GM18909 (cell line): ENCODE measurements around the gene RIIAD1.
"Not testable (repeated sequence)": the region's sequence is repeated elsewhere in the genome, so short reads cannot be mapped to it uniquely, and the experiment has no call there.

Experiments
- ATAC-seq: cut with Tn5 transposase; IDR thresholded peaks from one replicate; pipeline ENCODE4 v1.9.1; 2021; ENCODE audit warnings: mild to moderate bottlenecking; ENCODE audit not compliant: unreplicated experiment, poor library complexity

RIIAD1 gene

DNA sequence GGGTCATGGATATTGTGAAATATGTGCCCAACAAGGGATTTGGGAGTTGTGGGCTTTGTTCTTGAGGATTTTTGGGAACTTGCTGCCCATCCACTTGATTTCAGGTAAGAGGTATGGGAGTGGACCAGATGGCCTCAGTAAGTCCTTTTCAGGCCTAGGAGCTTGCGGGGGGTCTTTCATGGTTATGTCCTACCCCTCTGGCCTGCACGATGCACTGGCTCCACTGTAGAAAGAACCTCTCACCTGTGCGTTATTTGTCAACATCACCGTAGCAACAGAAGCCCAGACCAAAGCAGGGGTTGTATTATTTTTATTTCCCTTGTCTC, 8.6 kb downstream of the RIIAD1 start:
- no peak for ATAC-seq

DNA sequence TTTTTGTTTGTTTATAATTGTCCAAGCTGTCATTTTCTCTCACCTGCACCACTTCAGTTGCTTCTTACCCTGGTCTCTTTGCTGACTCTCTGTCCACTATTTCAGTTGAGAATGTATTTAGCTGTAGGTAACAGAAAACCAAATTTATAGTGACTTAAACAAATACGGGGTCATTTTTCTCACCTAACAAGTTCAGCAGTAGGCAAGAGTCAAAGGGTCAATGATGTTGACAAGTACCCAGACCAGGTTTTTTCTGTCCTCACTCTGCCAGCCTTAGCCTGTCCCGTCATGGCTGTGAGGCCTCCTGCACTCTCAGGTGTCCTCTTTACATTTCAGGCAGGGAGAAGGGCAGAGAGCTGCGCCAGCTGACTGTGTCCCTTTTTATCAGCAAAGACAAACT, 11.8 kb downstream of the RIIAD1 start:
- no peak for ATAC-seq

DNA sequence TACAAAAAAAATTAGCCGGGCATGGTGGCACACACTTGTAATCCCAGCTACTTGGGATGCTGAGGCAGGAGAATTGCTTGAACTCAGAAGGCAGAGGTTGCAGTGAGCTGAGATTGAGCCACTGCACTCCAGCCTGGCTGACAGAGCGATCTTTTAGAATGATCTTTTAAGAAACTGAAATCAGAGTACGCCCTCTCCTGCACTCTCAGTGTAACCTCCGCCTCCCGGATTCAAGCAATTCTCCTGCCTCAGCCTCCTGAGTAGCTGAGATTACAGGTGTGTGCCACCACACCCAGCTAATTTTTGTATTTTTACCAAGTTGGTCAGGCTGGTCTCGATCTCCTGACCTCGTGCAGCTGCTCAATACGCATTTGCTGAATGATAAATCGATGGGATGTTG, 12.7 kb downstream of the RIIAD1 start:
- not testable (repeated sequence) for ATAC-seq

DNA sequence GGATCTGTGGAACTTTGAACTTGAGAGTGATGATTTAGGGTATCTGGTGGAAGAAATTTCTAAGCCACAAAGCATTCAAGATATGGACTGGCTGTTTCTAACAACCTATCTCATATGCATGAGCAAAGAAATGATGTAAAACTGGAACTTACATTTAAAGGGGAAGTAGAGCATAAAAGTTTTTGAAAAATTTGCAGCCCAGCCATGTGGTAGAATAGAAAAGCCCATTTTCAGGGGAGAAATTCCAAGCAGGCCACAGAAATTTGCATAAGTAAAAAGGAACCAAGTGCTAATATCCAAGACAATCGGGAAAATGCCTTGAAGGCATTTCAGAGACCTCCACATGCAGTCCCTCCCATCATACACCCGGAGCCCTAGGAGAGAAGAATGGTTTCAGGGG, 15.7 kb downstream of the RIIAD1 start:
- ATAC-seq, result no peak

DNA sequence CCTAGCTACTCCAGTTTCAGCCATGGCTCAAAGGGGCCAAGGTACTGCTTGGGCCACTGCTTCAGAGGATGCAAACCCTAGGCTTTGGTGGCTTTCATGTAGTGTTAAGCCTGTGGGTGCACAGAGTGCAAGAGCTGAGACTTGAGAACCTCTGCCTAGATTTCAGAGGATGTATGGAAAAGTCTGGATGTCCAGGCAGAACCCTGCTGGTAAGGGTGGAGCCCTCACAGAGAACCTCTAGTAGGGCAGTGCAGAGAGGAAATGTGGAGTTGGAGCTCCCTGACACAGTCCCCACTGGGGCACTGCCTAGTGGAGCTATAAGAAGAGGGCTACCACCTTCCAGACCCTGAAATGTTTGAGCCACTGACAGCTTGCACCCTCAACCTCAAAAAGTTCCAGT, 16.2 kb downstream of the RIIAD1 start:
- no peak for ATAC-seq

DNA sequence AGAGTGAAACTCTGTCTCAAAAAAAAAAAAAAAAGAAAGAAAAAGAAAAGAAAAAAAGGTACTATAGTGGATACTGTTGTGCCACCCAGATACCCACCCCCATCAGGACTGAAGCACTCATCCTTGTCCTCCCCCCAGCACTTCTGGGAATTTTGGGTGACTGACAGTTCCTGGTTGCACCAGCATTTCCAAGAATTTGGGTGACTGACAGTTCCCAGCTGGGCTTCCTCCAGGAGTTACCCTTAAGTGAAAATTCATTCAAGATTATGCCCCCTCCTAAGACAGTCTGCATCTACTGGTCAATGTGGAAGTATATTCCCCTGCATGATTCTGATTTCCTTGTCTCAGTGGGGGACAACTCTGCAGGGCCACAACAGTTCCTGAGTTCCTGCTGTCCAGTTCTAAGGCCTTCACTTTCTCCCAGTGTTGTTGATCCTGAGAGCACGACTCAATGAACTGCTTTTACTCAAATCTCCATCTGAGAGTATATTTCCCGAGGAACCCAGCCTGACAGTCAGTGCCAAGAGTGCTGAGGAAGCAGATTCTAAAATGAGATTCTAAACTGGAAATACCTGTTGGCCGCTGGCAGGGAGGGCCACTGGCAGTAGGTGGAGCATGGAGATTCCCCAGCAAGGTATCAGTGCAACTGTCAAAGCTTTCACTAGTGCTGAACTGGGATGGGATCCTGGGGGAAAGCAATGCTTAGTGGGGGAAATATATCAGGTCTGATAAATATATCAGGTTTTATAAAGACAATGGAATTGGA, 18.5 kb downstream of the RIIAD1 start:
- no peak for ATAC-seq

DNA sequence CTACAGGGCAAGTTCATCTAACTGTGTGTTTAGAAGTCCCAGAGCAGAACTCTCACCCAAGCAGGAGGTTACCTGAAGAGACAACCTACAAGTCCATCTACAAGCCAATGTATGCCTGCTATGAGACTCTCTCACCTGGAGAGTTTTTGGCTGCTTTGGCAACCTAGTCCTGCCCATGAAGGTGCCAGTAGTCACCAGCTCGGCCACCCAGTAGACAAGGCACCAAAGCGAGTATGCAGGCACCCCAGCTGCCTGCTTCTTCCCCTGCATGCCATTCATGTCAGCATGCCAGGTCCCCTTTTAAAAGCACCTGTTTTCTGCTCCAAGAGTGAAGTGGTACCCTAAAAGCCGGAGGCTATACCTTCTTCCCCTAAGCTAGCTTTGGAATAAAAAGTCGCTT, 20.2 kb downstream of the RIIAD1 start:
- ATAC-seq, result no peak

DNA sequence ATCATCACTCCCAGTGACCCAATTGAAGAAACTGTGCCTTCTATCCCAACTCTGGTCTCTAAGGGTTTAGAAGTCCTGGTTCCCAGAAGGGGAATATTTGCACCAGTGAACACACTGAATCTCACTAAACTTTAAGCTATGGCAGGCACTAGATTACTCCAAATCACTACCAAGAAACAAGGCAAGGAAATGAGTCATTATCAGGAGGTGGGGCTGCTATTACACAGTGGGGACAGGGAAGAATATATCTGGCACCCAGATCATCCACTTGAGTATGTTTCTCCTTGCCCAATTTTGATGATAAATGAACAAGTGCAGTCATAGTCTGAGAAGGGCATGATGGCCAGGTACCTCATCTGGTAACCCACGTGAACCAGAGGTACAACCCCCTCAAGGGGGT, 35.0 kb downstream of the RIIAD1 start:
- ATAC-seq, result no peak

DNA sequence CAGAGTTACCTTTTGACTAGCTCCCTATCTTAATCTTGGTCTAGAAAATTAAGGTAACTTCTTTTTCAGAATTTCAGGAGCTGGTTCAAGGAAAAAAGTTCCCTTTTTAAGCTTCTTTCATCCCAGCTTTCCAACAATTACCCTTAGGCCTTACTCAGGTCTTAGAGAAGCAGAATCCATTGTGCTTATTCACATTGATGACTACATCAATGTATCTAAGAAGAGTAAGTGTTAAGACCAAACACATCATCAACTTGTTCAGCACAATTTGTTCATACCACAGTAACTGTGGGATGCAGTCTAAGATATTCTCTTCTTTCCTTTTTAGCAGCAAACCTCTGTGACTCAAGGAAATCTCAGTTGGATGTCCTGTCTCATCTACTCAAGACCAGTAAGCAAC, 37.9 kb downstream of the RIIAD1 start:
- no peak for ATAC-seq

DNA sequence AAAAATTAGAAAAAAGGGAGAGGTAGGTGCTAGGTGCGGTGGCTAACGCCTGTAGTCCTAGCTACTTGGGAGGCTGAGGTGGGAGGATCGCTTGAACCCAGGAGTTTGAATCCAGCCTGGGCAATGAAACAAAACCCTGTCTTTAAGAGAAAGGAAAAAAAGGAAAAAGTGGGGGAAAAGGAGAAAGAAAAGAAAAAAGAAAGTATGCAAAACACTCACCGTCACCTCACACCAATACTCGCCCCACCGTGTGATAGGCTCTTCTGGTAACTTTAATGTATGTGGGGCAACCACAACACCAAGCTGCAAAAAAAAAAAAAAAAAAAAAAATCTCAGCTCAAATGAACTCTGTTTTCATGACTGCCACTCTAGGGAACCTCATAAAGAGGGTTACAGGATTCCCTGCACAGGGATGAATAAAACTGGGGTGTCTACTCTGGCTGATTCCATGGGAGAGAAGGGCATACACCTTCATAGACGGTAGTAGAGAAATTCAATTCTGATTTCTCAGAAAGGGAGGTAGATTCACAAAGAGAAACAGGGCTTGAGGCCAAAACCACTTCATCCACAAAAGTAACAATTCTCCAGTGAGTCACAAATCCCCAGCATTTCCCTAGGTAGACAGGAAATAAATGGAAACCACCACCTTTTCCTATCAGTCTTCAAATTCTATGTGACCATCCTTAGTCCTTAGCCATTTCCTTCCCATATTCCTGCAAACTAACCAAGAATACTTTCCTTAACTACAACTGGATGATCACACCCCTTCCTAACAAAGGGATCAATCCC, 39.5 kb downstream of the RIIAD1 start:
- no peak for ATAC-seq

DNA sequence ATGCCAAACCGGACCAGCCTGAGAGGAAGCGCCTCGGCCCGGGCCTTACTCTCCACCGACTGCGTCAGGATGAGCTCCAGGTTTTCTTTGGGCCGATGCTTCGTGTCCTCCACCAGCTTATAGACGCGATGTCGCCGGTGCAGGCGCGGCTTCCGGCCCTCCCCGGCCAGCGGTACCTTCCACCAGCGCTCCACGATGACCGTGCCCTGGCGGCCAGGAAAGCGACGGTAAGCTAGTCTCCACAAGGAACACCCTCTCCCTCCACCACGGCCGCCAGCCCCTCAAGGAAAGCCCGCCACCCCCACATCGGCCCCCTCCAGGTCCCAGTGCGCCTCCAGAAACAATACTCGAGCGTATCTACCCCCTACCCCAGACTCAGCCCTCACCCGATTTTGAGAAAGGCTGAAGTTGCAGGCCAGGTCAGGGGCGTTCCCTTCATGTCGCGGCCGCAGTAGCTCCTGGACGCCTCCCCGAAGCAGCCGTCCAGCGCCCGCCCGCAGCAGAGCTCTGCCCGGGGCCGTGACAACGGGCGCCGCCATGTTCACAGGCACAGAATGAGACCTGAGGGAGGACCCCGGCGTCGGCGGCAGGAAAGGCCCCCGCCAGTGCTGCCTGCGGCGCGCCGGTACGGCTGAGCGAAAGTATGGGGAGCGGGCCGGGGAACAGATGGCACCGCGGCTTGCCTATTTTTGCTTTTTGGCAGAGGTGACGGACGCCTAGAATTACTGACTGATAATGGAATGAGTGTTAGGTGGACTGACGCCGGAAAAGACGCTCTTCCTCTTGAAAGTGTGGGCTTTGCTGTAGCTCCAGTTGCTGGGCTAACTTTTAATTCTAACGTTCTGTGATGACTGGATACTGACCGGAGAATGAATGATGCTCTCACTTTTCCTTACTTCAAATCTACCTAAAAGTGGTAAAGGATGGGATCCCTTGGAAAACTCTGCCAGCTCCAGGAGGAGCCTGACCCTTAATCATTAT, 41.9 kb downstream of the RIIAD1 start, which contains the start of gene MRPL9:
TSS of gene MRPL9 (minus strand) at position 556 of the 981 bp plus-strand sequence. CDS start at position 539, 17 bp downstream.
- ATAC-seq, result peak; percentile 91

DNA sequence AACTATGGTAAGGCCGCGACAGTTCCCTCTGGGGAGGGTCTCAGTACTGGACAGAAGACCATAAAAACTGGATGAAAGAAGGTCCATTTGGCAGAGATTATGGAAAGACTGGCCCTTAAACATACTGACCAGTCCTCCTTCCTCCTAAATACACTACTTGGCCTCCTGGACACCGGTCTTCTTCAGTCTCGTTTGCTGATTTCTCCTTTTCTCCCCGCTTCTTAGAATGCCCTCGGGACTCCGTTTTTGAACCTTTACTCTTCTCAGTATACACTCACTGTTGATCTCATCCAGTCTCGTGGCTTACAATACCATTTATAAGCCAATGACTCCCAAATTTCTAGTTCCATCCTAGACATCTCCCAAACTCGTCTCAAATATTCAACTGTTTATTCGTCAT, 42.7 kb downstream of the RIIAD1 start:
- ATAC-seq, result no peak

DNA sequence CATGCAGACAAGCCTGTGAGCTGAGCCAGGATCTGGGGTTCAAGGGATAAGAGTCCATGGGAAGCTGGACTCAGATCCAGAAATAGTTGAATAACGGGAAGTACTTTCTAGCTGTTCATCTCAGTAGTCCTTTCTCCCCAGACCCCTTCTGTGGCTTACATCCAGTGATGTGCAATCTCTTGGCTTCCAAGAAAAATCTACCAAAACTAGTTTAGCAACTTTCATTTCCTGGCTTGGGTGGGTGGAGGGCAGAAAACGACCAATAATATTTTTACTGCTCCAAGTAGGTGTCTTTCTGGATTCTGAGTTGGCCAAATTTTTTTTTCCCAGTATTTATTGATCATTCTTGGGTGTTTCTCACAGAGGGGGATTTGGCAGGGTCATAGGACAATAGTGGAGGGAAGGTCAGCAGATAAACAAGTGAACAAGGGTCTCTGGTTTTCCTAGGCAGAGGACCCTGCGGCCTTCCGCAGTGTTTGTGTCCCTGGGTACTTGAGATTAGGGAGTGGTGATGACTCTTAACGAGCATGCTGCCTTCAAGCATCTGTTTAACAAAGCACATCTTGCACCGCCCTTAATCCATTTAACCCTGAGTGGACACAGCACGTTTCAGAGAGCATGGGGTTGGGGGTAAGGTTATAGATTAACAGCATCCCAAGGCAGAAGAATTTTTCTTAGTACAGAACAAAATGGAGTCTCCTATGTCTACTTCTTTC, 47.2 kb downstream of the RIIAD1 start:
- ATAC-seq, result not testable (repeated sequence)

DNA sequence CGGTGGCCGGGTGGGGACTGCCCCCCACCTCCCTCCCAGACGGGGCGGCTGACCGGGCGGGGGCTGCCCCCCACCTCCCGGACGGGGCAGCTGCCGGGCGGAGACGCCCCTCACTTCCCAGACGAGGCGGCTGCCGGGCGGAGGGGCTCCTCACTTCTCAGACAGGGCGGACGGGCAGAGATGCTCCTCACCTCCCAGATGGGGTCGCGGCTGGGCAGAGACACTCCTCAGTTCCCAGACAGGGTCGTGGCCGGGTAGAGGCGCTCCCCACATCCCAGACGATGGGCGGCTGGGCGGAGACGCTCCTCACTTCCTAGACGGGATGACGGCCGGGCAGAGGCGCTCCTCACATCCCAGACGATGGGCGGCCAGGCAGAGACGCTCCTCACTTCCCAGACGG, 47.9 kb downstream of the RIIAD1 start:
- not testable (repeated sequence) for ATAC-seq

DNA sequence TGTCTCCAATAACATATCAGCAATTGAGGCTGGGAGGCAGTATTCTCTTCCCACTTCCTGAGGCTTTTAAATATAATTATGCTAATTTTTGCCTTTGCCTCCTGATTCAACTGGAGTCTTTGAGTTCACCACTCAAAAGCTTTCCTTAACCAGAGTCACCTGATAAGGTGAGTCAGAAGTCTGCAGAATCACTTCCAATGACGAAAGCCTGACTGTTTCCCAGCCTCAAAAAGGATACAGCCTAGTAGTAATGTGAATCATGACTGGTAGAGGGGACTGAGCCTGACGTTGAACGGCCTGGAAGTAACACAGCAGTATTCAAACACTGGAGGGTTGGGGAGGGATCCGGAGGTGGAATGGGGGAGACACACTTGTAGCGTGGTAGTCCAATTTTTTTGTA, 52.4 kb downstream of the RIIAD1 start:
- no peak for ATAC-seq

DNA sequence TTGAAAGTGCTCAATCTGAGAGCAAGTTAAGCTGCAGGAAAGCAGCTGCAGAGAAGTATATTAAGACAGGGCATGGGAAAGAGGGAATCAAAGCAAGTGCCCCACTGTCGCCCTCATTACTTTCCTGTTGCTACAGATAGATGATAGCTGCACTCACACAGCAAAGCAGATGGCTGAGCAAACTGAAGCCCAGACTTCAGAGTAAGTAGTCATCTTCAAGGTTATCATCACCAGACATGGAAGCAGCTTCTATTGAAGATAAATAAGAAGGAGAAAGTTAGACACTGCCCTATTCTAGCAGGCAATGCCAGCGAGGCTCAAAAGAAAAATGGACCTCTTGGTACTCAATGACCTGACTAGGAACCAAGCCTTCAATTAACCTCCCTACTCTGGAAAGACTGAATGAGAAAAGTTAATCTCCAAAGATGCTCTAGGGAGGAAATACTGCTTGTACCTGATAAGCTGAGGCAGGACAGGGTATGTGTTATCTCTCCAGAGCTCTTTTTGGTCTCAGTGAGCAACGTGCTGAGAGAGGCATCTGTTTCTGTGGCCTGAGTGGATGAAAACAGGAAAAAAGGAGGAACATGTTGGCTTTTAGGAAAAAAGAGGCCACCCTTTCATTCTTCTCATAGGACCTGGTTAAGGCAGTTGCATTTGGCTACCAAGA, 53.1 kb downstream of the RIIAD1 start:
- no peak for ATAC-seq

DNA sequence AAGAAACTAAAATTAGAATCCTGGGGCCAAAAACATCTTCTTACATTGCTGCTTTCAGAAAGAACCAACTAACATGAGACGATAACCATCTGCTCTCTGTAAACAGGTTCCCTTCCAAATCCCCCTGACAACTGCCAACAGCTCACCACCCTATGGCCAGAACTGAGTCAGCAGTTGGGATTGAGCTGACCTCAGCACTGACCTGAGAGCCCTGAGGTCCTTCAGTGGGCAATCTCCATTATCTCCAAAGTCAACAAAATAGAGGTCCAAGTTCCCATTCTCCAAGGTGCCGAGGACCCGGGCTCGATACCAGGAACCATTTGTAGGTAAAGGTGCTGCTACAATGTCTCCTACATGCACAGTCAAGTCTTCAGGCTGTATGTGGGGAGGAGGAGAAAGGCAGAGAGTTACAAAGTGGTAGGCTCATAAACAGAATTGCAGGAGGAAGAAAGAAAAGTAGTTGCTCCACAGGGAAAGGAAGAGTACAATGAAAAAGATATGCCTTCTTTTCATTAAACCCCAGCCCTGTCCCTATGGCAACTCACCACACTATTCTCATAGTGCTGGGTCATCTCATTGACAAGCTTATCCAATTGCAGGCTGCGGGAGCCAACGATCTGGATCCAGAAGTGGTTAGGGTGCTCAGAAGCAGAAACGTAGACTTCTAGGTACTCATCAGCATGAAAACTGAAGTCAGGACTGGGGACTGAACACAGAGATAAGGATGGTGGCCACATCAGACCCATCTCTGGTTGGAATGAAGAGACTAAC, 54.8 kb downstream of the RIIAD1 start:
- ATAC-seq, result no peak

DNA sequence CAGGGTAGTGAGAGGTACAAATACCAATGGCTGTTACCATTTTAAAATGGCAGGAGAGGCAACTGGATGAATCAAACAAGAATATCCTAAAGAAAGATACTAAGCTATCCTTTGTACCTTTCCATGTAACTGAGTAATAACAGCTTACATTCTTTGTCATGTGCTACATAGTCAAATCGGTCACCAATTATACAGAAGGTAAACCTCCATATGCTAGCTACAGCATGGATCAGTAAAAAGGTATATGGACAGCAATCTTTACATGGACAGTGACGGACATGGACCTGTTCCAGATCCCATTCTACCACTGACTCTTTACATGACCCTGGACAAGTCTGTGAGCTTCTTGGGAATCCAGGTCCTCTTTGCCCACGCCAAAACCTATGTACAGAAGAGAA, 55.3 kb downstream of the RIIAD1 start:
- no peak for ATAC-seq

DNA sequence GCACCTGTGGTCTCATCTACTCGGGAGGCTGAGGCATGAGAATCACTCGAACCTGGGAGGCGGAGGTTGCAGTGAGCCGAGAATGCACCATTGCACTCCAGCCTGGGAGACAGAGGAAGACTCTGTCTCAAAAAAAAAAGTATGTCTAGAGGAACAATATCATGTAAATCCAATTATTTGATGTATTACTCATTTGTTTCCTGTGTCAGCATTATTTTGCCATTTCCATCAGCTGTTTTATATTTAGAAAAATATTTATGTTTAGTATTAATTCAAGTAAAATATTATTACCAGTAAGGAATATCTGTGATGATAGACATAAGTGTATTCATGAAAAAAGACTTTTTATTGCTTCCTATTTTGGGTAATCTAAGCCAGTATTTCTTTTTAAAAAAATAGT, 56.0 kb downstream of the RIIAD1 start:
- no peak for ATAC-seq
